ENCODE results near the gene SAMD11.

SAMD11 gene

DNA sequence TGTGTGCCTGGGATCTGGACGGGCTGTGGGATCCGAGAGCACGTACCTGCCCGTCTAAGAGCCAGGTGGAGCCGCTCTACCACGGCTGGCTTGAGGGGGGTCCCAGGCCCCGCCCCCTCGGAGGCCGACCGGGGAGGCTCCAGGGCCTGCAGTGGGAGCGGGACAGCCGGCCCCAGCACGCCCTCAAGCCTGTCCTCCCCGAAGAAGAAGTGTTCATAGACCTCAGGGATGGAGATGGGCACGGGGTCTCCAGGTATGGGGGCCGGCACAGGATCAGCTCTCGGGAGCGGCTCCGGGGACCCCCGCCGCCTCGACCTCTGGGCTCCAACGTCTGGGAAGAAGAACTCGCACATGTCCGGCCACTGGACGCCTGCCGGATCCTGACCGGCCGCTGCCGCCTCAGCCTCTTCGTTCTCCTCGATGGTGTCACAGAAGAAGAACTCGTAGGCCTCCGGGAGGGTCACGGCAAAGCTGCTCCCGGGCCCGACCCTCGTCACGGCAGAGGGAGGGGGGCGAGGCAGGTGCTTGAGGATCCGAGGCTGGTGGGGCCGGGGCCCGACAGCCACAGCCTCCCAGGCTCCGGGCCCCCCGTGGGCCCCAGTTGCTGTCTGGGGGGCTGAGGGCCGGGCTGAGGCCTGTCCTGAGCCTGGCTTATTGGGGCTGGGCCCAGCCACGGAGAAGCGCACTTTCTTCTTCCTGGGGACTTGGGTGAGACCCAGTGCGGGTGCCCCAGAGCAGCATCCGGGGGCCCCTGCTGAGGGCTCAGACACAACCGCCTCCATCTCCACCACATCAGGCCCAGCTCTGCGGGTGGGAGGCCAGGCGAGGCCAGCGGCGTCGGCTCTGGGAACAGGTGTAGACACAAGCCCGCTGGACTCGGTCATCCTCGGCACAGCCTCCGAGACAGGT is 55.4 kb downstream of the SAMD11 start:
- Histone ChIP-seq H3K9me3 (ENCODE audit: insufficient read depth, low read depth, low read length) (no peaks in the 10 kb centered on the region), H3K36me3 (ENCODE audit: insufficient read depth, low read length) (no peaks in the 10 kb centered on the region), H3K27me3 (ENCODE audit: insufficient read depth, low read length) (peaks cover 38% of the 10 kb centered on the region), H3K9ac (ENCODE audit: low read depth, low read length) (no peak overlapping the region), H3K4me1 (ENCODE audit: insufficient read depth, low read length) (no peaks in the 10 kb centered on the region), H3K27ac (ENCODE audit: low read depth, low read length) (no peak overlapping the region), H3K4me3 (ENCODE audit: low read length) (no peak overlapping the region)
- 91% methylated on average over 60 of the region's 60 CpGs for WGBS

DNA sequence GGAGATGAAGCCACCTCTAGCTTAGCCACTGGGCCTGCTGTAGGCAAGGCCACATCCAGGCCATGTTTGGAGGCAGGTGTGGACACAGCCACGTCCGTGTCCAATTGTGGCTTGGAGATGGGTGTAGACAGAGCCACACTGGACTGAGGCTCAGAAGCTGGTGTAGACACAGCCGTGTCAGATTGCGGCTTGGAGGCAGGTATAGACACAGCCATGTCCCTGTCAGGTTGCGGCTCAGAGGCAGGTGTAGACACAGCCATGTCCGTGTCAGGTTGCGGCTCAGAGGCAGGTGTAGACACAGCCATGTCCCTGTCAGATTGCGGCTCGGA is 56.0 kb downstream of the SAMD11 start:
- Histone ChIP-seq H3K4me1 (ENCODE audit: insufficient read depth, low read length) (no peaks in the 10 kb centered on the region), H3K4me3 (ENCODE audit: low read length) (no peak overlapping the region), H3K27ac (ENCODE audit: low read depth, low read length) (no peak overlapping the region), H3K9ac (ENCODE audit: low read depth, low read length) (no peak overlapping the region), H3K27me3 (ENCODE audit: insufficient read depth, low read length) (peaks cover 40% of the 10 kb centered on the region), H3K9me3 (ENCODE audit: insufficient read depth, low read depth, low read length) (no peaks in the 10 kb centered on the region), H3K36me3 (ENCODE audit: insufficient read depth, low read length) (no peaks in the 10 kb centered on the region)
- WGBS = 93% methylated on average over 9 of the region's 9 CpGs

DNA sequence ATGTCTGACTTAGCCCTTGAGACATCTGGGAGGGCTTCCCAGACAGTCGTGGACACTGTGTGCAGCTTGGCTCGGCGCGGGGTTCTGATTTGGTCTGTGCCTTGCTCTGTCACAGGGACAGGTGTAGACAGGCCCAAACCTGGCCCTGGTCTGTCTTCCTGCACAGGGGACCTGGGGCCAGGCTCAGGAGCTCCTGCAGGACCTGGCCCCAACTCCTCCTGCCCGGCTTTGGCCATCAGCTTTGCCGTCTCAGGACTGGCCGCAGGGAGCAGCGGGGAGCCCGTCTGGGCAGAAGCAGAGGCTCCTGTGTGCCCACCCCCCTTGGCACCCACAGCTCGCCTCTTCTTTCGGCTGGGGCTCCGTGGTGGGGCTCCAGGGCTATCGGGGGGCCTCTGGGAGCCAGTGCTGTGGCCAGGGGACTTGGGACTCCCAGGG is 56.4 kb downstream of the SAMD11 start:
- Histone ChIP-seq H3K9ac (ENCODE audit: low read depth, low read length) (no peak overlapping the region), H3K27ac (ENCODE audit: low read depth, low read length) (no peak overlapping the region), H3K4me1 (ENCODE audit: insufficient read depth, low read length) (no peaks in the 10 kb centered on the region), H3K36me3 (ENCODE audit: insufficient read depth, low read length) (no peaks in the 10 kb centered on the region), H3K27me3 (ENCODE audit: insufficient read depth, low read length) (peaks cover 45% of the 10 kb centered on the region), H3K4me3 (ENCODE audit: low read length) (no peak overlapping the region), H3K9me3 (ENCODE audit: insufficient read depth, low read depth, low read length) (no peaks in the 10 kb centered on the region)
- 90% methylated on average over 13 of the region's 13 CpGs for WGBS

DNA sequence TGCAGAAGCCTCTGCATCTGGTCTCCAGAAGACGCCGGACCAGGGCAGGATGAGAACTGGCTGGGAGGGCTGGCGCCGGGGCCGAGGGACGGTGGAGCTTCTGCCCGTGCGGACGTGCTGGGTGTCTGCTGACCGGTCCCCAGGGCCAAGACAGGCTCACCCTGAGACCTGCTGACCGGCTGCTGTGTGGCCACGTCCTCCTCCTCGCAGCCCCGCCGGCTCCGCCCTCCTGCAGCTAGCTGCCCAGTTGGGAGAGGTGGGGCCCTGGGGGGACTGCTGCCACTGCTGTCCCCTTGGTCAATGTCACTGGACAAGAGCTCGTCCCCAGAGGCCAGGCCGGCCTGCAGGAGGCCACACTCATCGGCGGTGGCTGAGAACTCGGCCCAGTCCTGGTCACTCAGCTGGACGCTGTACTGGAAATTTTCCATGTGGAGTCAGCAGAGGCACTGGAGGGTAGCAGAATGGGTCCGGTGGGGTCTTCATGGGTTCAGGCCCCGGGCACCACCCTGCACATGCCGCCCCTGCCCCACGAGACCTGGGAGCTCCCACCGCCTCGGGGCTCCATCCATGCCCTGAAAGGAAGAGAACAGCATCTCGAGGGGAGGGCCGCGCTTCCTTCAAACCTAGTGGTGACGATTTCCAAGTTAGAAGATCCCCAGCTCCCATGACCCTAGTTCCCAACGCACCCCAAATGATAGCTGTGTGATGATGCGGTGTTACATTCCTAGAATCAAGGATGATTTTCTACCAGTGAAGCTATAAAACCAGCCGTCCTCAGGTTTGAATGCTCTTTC is 57.1 kb downstream of the SAMD11 start:
- Histone ChIP-seq H3K9ac (ENCODE audit: low read depth, low read length) (no peak overlapping the region), H3K9me3 (ENCODE audit: insufficient read depth, low read depth, low read length) (no peaks in the 10 kb centered on the region), H3K36me3 (ENCODE audit: insufficient read depth, low read length) (no peaks in the 10 kb centered on the region), H3K4me1 (ENCODE audit: insufficient read depth, low read length) (no peaks in the 10 kb centered on the region), H3K27ac (ENCODE audit: low read depth, low read length) (no peak overlapping the region), H3K4me3 (ENCODE audit: low read length) (no peak overlapping the region), H3K27me3 (ENCODE audit: insufficient read depth, low read length) (peaks cover 47% of the 10 kb centered on the region)
- WGBS = 90% methylated on average over 35 of the region's 35 CpGs

DNA sequence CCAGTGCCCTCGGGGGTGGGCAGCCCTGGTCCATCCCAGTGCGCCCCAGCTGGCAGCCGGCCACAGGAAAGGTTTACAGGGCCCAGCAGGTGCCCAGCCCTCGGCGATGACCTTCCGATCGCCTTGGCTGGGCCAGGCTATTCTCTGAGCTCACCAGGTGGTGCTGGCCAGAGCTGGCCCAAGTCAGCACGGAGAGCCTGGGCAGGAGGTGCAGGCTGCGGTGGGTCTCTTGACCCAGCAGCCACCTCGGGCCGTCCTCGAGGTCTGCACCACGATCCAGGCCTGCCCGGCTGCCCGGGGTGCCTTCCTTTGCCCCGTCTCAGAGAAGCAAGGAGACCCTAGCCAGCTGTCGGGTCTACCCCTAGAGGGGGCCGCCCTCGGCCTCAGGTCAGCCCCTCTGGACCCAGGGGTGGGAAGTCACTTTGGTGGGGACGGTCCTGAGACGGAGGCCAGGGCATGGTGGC is 57.8 kb downstream of the SAMD11 start:
- H3K9me3 ChIP-seq (ENCODE audit: insufficient read depth, low read depth, low read length) = no peaks in the 10 kb centered on the region
- 79% methylated on average over 21 of the region's 21 CpGs for WGBS
- H3K9ac ChIP-seq (ENCODE audit: low read depth, low read length) = no peak overlapping the region
- H3K27ac ChIP-seq (ENCODE audit: low read depth, low read length) = no peak overlapping the region
- H3K36me3 ChIP-seq (ENCODE audit: insufficient read depth, low read length) = no peaks in the 10 kb centered on the region
- no peak overlapping the region for H3K4me3 ChIP-seq (ENCODE audit: low read length)
- peaks cover 47% of the 10 kb centered on the region for H3K27me3 ChIP-seq (ENCODE audit: insufficient read depth, low read length)
- no peaks in the 10 kb centered on the region for H3K4me1 ChIP-seq (ENCODE audit: insufficient read depth, low read length)

DNA sequence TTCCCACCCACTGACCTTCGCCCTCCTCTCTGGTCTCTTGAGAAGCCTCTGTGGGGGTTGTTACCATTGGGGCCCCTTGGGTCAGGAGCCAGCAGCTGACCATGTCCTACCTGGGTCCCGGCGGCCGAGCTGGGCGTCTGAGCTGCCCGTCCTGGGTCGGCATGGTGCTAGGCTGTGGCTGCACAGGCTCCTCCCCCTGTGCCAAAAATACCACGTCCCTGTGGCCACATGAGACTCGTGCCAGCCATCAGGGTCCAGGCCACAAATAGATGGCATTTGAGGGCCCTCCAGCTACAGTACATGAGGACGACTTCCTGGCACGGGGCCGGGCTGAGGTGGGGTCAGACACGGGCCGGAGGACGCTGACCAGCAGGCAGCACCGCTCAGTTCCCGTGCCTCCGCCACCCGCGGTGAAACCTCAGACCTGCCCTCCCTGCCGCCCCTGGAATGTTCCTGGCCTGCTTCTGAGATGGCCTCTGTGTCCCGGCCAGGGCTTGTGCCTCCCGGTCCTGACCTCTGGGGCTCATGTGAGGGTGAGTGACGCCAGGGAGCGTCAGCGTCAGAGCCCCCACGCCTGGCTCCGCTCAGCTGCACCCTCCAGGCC is 58.3 kb downstream of the SAMD11 start, which contains the start of gene PERM1:
PERM1 (minus strand) TSS at position 139 of the 604 bp plus-strand sequence. CDS start 1,064 bp downstream, outside the sequence.
- peaks cover 49% of the 10 kb centered on the region for H3K27me3 ChIP-seq (ENCODE audit: insufficient read depth, low read length)

DNA sequence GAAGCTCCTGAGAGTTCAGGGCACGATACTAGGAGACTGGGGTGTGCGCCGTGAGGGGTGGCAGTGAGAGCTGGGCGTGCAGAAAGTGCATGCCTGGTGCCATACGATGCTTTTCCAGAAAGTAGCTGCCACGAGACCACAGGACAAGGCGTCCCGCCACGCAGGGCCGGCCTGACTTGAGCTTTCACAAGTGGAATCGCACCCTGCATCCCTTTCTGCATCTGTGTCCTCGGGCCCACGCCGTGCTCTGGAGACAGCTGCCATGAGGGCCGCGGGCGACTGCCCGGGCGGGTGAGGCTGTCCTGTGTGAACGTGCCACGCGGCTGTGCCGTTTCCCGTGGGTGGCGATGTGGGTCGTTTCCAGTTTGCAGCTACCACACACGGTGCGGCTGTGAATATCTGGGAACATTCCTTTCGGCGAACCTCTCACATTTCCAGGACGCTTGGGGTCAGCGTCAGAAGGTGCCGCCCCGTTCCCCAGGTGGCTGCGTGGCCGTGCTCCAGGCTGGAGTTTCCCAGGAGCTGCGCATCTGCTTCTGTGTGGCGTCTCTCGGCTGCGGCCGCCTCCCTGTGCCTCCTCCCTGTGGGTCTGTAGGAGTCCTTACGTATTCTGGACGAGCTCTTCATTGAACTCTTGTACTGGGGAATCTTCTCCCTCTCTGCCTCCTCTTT is 59.2 kb downstream of the SAMD11 start:
- Histone ChIP-seq H3K27me3 (ENCODE audit: insufficient read depth, low read length) (peaks cover 49% of the 10 kb centered on the region), H3K27ac (ENCODE audit: low read depth, low read length) (no peak overlapping the region), H3K36me3 (ENCODE audit: insufficient read depth, low read length) (no peaks in the 10 kb centered on the region), H3K4me3 (ENCODE audit: low read length) (no peak overlapping the region), H3K9me3 (ENCODE audit: insufficient read depth, low read depth, low read length) (no peaks in the 10 kb centered on the region), H3K9ac (ENCODE audit: low read depth, low read length) (no peak overlapping the region), H3K4me1 (ENCODE audit: insufficient read depth, low read length) (no peaks in the 10 kb centered on the region)
- WGBS = 87% methylated on average over 43 of the region's 43 CpGs

More for the DNA sequence above, 58.3 kb downstream of the SAMD11 start, which contains the start of gene PERM1:
- Histone ChIP-seq H3K9me3 (ENCODE audit: insufficient read depth, low read depth, low read length) (no peaks in the 10 kb centered on the region), H3K27ac (ENCODE audit: low read depth, low read length) (no peak within 1 kb of the TSS), H3K9ac (ENCODE audit: low read depth, low read length) (no peak within 1 kb of the TSS), H3K36me3 (ENCODE audit: insufficient read depth, low read length) (no peaks in the 10 kb centered on the region), H3K4me3 (ENCODE audit: low read length) (no peak within 1 kb of the TSS), H3K4me1 (ENCODE audit: insufficient read depth, low read length) (no peaks in the 10 kb centered on the region)
- 84% methylated on average over 28 of the region's 28 CpGs for WGBS

DNA sequence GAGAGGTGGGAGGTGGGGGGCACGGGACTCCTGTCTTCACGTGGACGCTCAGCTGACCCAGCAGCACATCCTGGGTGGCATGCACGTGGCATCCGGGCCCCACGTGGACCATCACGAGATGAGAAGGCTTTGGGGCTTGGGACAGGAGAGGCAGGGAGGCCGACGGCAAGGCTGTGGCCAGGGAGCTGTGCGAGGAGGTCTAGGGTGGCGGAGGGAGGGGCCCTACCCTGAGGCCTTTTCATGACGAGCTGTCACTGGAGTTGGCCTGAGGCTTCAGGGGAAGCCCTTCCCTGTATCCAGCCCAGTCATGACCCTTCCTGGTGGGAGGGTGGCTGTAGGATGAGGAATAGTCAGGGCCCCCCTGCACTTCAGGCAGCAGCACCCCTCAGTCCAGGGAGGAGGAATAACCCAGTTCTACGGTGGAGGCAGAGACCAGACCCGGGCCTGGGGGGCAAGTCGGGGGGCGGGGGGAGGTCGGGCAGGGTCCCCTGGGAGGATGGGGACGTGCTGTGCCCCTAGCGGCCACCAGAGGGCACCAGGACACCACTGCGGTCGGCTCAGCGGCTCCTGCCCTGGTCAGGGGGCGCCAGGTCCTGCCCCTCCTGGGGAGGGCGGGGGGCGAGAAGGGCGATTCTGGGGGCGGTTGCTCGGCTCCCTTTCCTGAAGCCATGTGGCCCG is 60.2 kb downstream of the SAMD11 start:
- no peaks in the 10 kb centered on the region for H3K4me1 ChIP-seq (ENCODE audit: insufficient read depth, low read length)
- no peak overlapping the region for H3K27ac ChIP-seq (ENCODE audit: low read depth, low read length)
- WGBS = 23% methylated on average over 29 of the region's 29 CpGs
- H3K27me3 ChIP-seq (ENCODE audit: insufficient read depth, low read length) = peaks cover 55% of the 10 kb centered on the region
- no peak overlapping the region for H3K4me3 ChIP-seq (ENCODE audit: low read length)
- H3K9me3 ChIP-seq (ENCODE audit: insufficient read depth, low read depth, low read length) = no peaks in the 10 kb centered on the region
- no peak overlapping the region for H3K9ac ChIP-seq (ENCODE audit: low read depth, low read length)
- no peaks in the 10 kb centered on the region for H3K36me3 ChIP-seq (ENCODE audit: insufficient read depth, low read length)

DNA sequence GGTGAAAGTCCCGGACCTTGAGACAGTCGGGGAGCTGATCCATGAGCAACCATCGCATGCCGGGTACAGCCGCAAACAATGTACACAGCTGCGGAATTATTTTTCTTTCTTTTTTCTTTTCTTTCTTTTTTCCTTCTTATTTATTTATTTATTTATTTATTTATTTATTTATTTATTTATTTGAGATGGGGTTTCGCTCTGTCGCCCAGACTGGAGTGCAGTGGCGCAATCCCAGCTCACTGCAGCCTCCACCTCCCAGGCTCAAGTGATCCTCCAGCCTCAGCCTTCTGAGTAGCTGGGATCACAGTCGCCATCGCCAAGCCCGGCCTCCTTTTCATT is 60.7 kb downstream of the SAMD11 start:
- Histone ChIP-seq H3K36me3 (ENCODE audit: insufficient read depth, low read length) (no peaks in the 10 kb centered on the region), H3K9ac (ENCODE audit: low read depth, low read length) (no peak overlapping the region), H3K27me3 (ENCODE audit: insufficient read depth, low read length) (peaks cover 60% of the 10 kb centered on the region), H3K4me3 (ENCODE audit: low read length) (no peak overlapping the region), H3K27ac (ENCODE audit: low read depth, low read length) (no peak overlapping the region), H3K4me1 (ENCODE audit: insufficient read depth, low read length) (no peaks in the 10 kb centered on the region), H3K9me3 (ENCODE audit: insufficient read depth, low read depth, low read length) (no peaks in the 10 kb centered on the region)
- 66% methylated on average over 9 of the region's 12 CpGs for WGBS

DNA sequence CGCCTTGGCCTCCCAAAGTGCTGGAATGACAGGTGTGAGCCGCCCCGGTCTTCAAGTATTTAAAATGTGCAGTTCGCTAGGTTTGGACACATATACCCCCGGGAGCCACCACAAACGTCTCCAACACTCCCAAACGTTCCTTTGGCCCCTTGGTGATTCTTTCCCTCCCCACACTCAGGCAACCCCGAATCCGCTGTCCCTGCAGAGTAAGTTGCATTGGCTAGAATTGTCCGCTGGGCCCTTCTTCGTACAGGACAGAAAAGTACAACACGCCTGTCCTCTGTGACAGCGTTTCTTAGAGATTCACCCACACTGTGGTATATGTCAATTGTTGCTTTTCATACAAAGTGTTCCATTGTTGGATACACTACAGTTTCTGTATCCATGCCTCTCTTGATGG is 61.4 kb downstream of the SAMD11 start:
- Histone ChIP-seq H3K27me3 (ENCODE audit: insufficient read depth, low read length) (peaks cover 64% of the 10 kb centered on the region), H3K9ac (ENCODE audit: low read depth, low read length) (no peak overlapping the region)

More for the DNA sequence above, 61.4 kb downstream of the SAMD11 start:
- H3K9me3 ChIP-seq (ENCODE audit: insufficient read depth, low read depth, low read length) = no peaks in the 10 kb centered on the region
- no peak overlapping the region for H3K27ac ChIP-seq (ENCODE audit: low read depth, low read length)
- H3K36me3 ChIP-seq (ENCODE audit: insufficient read depth, low read length) = no peaks in the 10 kb centered on the region
- H3K4me3 ChIP-seq (ENCODE audit: low read length) = no peak overlapping the region
- 84% methylated on average over 12 of the region's 13 CpGs for WGBS
- H3K4me1 ChIP-seq (ENCODE audit: insufficient read depth, low read length) = no peaks in the 10 kb centered on the region

All from HUES64 (cell line).